HG02642 (cell line): ENCODE results near the gene LITAFD.
"Not testable (repeated sequence)": the region's sequence is repeated elsewhere in the genome, so short reads cannot be mapped to it uniquely, and the experiment has no call there.

Experiments used
- ATAC-seq: cut with Tn5 transposase; IDR thresholded peaks from one replicate; pipeline ENCODE4 v1.9.1; 2021; ENCODE audit warnings: mild to moderate bottlenecking; ENCODE audit not compliant: unreplicated experiment, poor library complexity

LITAFD gene

GRCh38 chr16:8882041-8882617, at the start of gene LITAFD:
TSS of gene LITAFD (plus strand) at chr16:8882351. CDS start at chr16:8884356, 2,005 bp downstream.
- ATAC-seq = no peak

DNA sequence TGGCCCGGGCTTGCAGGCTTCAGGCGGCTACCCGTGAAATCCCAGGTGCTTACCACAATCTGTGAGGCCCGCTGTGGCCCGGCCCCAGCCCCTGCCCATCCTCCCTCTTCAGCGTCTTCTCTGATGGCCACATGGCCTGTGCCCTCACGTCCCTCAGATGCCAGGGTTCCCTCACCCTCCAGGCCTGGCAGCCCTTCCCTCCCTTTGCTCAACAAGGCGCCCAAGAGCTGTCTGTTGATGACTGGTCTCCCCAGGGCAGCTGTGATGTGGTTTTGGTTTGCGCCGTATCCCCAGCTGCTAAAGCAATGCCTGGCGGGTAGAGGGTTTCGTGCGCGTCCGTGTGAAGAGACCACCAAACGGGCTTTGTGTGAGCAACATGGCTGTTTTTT, 49.4 kb upstream of the LITAFD start:
- no peak for ATAC-seq

- ATAC-seq = not testable (repeated sequence)
These were observed 45.4 kb upstream of the LITAFD start for GRCh38 chr16:8836797-8837196.

- not testable (repeated sequence) for ATAC-seq
These were observed 44.6 kb upstream of the LITAFD start for GRCh38 chr16:8837594-8837993.

DNA sequence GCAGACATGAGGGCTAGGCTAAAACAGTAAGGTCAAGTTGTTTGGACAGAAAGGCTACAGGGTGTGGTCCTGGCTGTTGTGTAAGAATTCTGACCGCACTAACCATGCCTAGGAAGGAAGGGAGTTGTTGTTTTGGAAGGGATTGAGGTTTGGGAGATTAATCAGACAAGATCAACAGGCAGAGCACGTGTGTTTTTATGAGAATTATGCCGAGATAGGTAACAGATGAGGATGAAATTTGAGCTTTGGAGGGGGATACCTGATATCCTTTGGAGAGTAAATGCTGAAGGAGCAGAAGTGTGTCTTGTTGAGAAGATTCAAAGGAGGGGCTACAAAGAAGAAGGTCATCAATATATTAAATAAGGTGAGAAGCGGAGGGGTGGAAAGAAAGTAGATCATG, 40.1 kb upstream of the LITAFD start:
- not testable (repeated sequence) for ATAC-seq

DNA sequence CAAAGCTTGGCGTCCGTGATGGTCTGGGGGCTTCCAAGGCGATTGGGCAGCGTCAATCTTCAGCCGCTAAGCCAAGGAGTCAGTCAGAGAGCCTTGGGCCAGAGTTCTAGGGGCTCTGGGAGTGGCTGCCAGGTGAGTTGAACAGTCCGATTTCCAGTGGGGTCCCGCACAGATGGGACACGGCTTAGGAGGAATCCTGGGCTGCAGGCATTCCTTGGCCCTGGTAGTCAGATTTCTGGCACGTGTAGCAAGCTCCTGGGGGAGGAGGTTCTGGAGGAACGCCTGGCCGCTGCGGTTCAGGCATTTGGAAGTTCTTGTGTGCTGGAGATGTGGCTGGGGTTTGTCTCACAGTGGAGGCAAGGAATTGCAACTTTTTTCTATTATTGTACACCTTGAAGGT, 38.9 kb upstream of the LITAFD start:
- ATAC-seq = not testable (repeated sequence)

GRCh38 chr16:8845699-8846298, 36.4 kb upstream of the LITAFD start:
- no peak for ATAC-seq

DNA sequence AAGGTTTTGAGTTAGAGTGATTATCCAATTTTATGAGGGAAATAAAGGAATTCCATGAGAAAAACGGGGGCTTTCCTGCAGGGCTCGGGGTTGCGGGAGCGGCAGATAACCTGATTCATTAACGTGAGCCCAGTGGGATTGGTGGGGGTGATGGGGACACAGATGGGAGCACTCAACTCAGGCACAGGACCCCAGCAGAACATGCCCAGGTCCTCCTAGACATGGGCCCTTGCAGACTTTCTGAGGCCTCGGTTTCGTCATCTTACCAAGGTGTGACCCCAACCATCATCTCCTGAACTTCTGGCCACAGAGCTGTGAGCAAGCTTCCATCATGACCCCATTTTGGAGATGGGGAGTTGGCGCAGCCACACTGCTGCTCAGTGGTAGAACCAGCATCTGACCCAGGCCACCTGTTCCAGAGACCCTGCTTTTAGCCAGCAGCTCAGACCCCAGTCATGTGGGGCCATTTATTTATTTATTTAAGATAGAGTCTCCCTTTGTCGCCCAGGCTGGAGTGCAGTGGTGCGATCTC, 35.7 kb upstream of the LITAFD start:
- ATAC-seq = no peak

DNA sequence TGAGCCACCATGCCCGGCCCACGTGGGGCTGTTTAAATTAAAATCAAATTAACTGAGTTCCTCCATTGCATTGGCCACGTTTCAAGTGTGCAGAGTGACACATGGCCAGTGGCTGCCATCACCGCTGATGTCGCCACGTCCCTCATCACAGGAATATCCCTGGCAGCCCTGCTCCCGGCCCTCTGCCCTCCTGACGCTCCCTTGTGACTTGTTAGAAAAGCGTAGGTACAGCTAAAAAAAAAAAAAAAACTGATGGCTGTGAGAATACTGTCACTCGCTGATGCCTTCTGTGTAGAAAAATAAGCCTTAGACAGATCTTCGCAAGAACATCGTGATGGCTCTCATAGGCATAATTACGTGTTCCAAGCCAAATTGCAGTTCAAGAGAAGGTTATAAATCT, 35.0 kb upstream of the LITAFD start:
- no peak for ATAC-seq

- ATAC-seq = no peak
These were observed 34.5 kb upstream of the LITAFD start for GRCh38 chr16:8847623-8848022.

GRCh38 chr16:8848231-8848938, 33.8 kb upstream of the LITAFD start:
- ATAC-seq = no peak

GRCh38 chr16:8848939-8849391, 33.2 kb upstream of the LITAFD start:
- ATAC-seq = no peak

- ATAC-seq = no peak
These were observed 32.6 kb upstream of the LITAFD start for GRCh38 chr16:8849411-8850011.

GRCh38 chr16:8850279-8850885, 31.8 kb upstream of the LITAFD start:
- no peak for ATAC-seq

- no peak for ATAC-seq
These were observed 30.3 kb upstream of the LITAFD start for GRCh38 chr16:8851761-8852403.

DNA sequence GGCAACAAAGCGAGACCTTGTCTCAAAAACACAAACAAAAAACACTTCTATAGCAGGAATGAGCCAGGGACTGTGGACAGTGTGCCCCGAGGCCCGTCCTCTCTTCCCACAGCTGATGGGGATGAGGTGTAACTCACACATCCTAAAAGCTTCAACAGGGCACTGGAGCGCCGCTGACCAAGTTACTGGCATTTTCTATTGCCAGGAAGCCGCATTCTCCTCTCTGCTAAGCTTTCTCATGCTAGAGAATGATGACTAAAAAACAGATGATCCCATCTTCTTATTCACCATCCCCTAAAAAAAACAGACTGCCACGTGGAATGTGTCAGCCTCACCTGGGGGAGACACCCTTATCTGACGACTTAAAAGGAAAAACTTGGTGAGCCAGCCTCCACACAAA, 29.6 kb upstream of the LITAFD start:
- ATAC-seq = no peak

GRCh38 chr16:8853150-8853549, 29.0 kb upstream of the LITAFD start:
- ATAC-seq = no peak

DNA sequence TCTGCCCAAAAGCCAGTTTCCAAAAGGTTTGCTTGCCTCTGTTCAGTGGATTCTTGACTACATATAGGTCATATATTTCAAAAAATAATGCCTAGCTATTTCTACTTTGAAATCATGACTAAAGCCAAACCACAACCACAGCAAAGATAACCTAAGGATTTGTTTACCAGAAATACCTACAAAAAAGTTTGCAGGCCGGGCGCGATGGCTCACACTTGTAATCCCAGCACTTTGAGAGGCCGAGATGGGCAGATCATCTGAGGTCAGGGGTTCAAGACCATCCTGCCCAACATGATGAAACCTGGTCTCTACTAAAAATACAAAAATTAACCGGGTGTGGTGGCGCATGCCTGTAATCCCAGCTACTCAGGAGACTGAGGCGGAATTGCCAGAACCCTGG, 28.5 kb upstream of the LITAFD start:
- no peak for ATAC-seq

GRCh38 chr16:8854298-8854948, 27.7 kb upstream of the LITAFD start:
- ATAC-seq = no peak
